HCT116 (cell line): Measurements from ENCODE around the gene COL23A1.

Experiments used
- CEBPB ChIP-seq: IDR thresholded peaks from 2 replicates; pipeline ENCODE4 v1.6.1; 2012; ENCODE audit warnings: low read depth
- CTCF ChIP-seq, 3 experiments: fragments of 200-600 bp in 1 of 3; sonication (generic) in 1 of 3; IDR thresholded peaks in 2 of 3; conservative IDR thresholded peaks in 1 of 3; 2 replicates each; pipeline ENCODE4 v1.5.1; 2012 to 2017; ENCODE audit warnings: low read depth in 2 of 3, low read length in 2 of 3, antibody characterized with exemption in 1 of 3, borderline replicate concordance in 1 of 3, control low read depth in 1 of 3, mild to moderate bottlenecking in 1 of 3, mixed read lengths in 1 of 3, mixed run types in 1 of 3, moderate library complexity in 1 of 3; ENCODE audit not compliant: insufficient read depth in 1 of 3
- ELF1 ChIP-seq: IDR thresholded peaks from 2 replicates; pipeline ENCODE4 v1.6.1; 2012; ENCODE audit warnings: low read depth, borderline replicate concordance
- EZH2 ChIP-seq: fragments of 200-600 bp; sonication (generic); IDR thresholded peaks from 2 replicates; pipeline ENCODE4 v1.6.1; 2017; ENCODE audit warnings: antibody characterized with exemption, mixed run types
- JUND ChIP-seq: IDR thresholded peaks from 2 replicates; pipeline ENCODE4 v1.6.1; 2012
- MAX ChIP-seq: IDR thresholded peaks from 2 replicates; pipeline ENCODE4 v1.6.1; 2012
- POLR2A ChIP-seq: IDR thresholded peaks from 2 replicates; pipeline ENCODE4 v1.7.0; 2011; ENCODE audit warnings: borderline replicate concordance; ENCODE audit not compliant: insufficient read depth, insufficient read length; ENCODE audit errors: extremely low read depth
- POLR2AphosphoS5 ChIP-seq: IDR thresholded peaks from 2 replicates; pipeline ENCODE4 v1.6.1; 2011; ENCODE audit warnings: mild to moderate bottlenecking, low read depth, low read length, moderate library complexity
- RAD21 ChIP-seq: IDR thresholded peaks from 2 replicates; pipeline ENCODE4 v1.6.1; 2012; ENCODE audit warnings: low read depth, mild to moderate bottlenecking
- SP1 ChIP-seq: IDR thresholded peaks from 2 replicates; pipeline ENCODE4 v1.6.1; 2012; ENCODE audit warnings: low read depth
- YY1 ChIP-seq: IDR thresholded peaks from 2 replicates; pipeline ENCODE4 v1.6.1; 2011; ENCODE audit warnings: low read length, low read depth, moderate library complexity, mild to moderate bottlenecking; ENCODE audit not compliant: insufficient replicate concordance; ENCODE audit errors: extremely low read depth
- ZBTB33 ChIP-seq: IDR thresholded peaks from 2 replicates; pipeline ENCODE4 v1.6.1; 2011; ENCODE audit warnings: mild to moderate bottlenecking, low read length, moderate library complexity; ENCODE audit not compliant: insufficient replicate concordance; ENCODE audit errors: extremely low read depth
- ZNF274 ChIP-seq: fragments of 200-500 bp; sonication (Bioruptor generic); IDR thresholded peaks from 2 replicates; pipeline ENCODE4 v1.6.1; 2014; ENCODE audit warnings: mild to moderate bottlenecking, low read depth, low read length, inconsistent platforms

GRCh38 chr5:178637356-178638074 lies 47.3 kb upstream of the COL23A1 start:
- TF ChIP-seq MAX (no peak), CTCF (IDR thresholded peaks at IDR 0.05 in 2 of 3, conservative IDR thresholded peaks at IDR 0.05 in 1 of 3; ENCODE audit: borderline replicate concordance in 1 of 3, insufficient read depth in 1 of 3, low read depth in 2 of 3, low read length in 2 of 3) (no peak), SP1 (no peak), YY1 (no peak), RAD21 (no peak), CEBPB (no peak), ZBTB33 (no peak), ELF1 (no peak), EZH2 (no peak), POLR2AphosphoS5 (no peak), ZNF274 (no peak), JUND (no peak), POLR2A (no peak)
